ENCODE data around the gene NTF3. TPM values are rescaled to one million over a fixed set of nuclear protein-coding genes. Genes with fewer than 3 reads are reported as not detected.

Gene NTF3
- total RNA-seq, 8 experiments from 2014 or later = 1.1 to 156 (median 7.7) TPM

DNA sequence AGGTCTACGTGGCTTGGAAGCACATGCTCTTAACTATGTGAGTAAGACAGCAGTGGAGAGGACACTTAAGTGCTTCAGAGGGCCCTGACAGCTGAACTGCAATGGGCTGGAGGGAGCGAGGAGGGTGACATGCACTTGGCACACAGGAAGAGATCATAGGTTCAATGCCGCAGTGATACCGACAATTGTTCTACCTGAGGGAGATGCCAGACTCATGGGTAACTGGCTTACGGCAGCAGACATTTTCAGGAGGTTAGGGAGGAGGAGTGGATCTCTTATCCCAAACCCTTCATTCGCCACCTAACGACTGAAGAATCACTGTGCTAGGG, 68.4 kb downstream of the NTF3 start:
- in situ Hi-C loops (cut with MboI; ENCODE audit: low pct_unique_long_range_greater_than_20kb in 2 of 9, low sequenced_read_pairs in 9 of 9, unreplicated experiment in 9 of 9) = no loop called here
- no peak for ATAC-seq (replicated peaks in 6 of 8)
- WGBS, 10 experiments = 60 to 100% (median 88%) methylated on average over 1 to 7 of the region's 7 CpGs
- Histone ChIP-seq H3K4me1 (replicated peaks in 1 of 2) (no peaks in the 10 kb centered on the region), H3K4me3 (no peak overlapping the region), H3K27ac (no peak overlapping the region)

GRCh38 chr12:5503774-5504173, 71.9 kb downstream of the NTF3 start:
- no peaks in the 10 kb centered on the region for H3K4me1 ChIP-seq (replicated peaks in 1 of 2)
- 0 to 90% (median 72%) methylated on average over 1 to 4 of the region's 6 CpGs; no CpG with 5 or more reads in 6 of the 10 experiments for WGBS, 10 experiments
- no peak overlapping the region for H3K4me3 ChIP-seq
- in situ Hi-C loops (cut with MboI; ENCODE audit: low pct_unique_long_range_greater_than_20kb in 2 of 9, low sequenced_read_pairs in 9 of 9, unreplicated experiment in 9 of 9) = no loop called here
- H3K27ac ChIP-seq = no peak overlapping the region
- ATAC-seq (replicated peaks in 6 of 8) = peak in 3 of 8 experiments; percentile 21 to 60 (median 22)

DNA sequence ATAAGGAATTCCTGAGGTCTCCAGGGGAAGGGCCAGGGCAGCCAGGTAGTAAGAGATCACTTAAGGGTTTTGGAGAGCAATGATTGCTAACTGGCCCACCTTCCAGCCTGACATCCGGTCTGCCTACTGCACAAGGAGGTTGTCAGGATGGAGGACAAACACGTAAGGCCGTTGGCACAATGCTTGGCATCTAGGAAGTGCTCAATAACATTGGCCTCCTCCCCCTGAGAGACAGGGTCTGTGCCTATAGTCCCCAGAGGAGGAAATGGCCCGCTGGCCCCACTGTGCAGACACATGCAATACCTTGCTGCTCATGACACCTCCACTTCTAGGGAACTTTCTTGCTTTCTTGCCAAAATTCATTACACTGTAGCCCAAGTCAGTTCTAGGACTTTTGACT, 73.2 kb downstream of the NTF3 start:
- H3K27ac ChIP-seq = no peak overlapping the region
- H3K4me3 ChIP-seq = no peak overlapping the region
- no peaks in the 10 kb centered on the region for H3K4me1 ChIP-seq (replicated peaks in 1 of 2)
- ATAC-seq (replicated peaks in 6 of 8) = no peak
- in situ Hi-C loops (cut with MboI; ENCODE audit: low pct_unique_long_range_greater_than_20kb in 2 of 9, low sequenced_read_pairs in 9 of 9, unreplicated experiment in 9 of 9) = no loop called here
- WGBS, 10 experiments = 53 to 89% (median 73%) methylated on average over 1 to 4 of the region's 4 CpGs; no CpG with 5 or more reads in 6 of the 10 experiments

DNA sequence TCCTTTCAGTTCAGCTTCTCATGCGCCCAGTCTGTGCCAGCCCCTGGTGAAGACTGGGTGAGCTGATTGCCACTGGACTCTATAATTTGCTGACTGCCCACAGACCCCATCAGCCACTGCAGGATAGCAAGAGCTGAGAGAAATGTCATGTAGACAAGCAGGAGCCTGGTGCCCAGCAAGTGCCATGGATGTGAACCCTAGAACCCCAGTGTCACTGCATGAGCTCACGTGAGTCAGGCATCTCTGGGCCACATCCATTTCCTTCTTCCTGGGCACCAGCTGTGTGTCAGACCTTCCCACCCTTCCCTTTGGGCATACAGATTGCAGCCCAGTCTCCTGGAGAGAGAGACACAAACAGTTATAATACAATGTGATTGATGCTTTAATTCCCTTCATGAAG, 73.8 kb downstream of the NTF3 start:
- no peaks in the 10 kb centered on the region for H3K4me1 ChIP-seq (replicated peaks in 1 of 2)
- H3K4me3 ChIP-seq = no peak overlapping the region
- in situ Hi-C loops (cut with MboI; ENCODE audit: low pct_unique_long_range_greater_than_20kb in 2 of 9, low sequenced_read_pairs in 9 of 9, unreplicated experiment in 9 of 9) = no loop called here
- 60 to 82% (median 70%) methylated on average over 1 to 2 of the region's 2 CpGs; no CpG with 5 or more reads in 5 of the 10 experiments for whole genome bisulfite sequencing, 10 experiments
- no peak overlapping the region for H3K27ac ChIP-seq
- ATAC-seq (replicated peaks in 6 of 8) = peak in 3 of 8 experiments; percentile 39 to 46 (median 43)

DNA sequence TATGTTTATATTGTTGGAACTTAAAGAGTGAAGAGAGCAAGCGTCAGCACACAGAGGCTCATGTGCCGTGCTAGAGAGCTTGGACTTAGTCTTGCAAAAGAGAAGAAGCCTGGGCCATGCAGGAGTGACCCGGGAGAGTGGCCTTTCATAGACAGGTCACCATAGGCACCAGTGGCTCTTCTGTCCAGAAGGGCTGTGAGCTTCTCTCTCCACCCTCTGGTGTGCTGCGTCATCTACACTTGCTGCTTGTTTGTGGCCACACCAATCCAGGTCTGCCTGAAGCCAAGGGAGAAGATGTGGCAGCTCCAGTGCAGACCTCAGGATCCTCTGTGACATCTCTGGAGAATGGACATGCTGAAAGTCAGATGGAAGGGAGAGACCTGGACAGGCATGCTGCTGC, 74.4 kb downstream of the NTF3 start:
- in situ Hi-C loops (cut with MboI; ENCODE audit: low pct_unique_long_range_greater_than_20kb in 2 of 9, low sequenced_read_pairs in 9 of 9, unreplicated experiment in 9 of 9) = no loop called here
- Histone ChIP-seq H3K4me3 (no peak overlapping the region), H3K4me1 (replicated peaks in 1 of 2) (no peaks in the 10 kb centered on the region), H3K27ac (no peak overlapping the region)
- no peak for ATAC-seq (replicated peaks in 6 of 8)
- WGBS, 10 experiments = 60 to 100% (median 80%) methylated on average over 1 of the region's 4 CpGs; no CpG with 5 or more reads in 5 of the 10 experiments

DNA sequence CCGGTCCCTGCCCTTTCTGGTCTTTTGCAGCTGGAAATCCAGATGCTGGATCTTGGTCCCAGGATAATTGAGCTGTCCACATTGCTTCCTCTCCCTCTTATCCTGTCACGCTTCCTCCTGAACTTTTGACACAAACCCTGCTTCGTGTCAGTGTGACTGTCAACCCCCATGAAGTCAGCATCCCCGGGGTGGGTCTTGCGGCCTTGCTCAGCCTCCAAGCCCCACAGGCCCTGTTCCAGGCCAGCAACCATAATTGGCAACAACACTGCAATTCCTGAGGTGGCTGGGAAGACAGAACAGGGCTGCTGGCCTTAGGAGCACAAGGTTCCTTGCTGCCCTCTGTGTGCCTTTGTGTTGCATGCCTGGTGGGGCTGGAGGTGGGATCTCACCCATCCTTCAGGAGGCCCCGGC, 74.9 kb downstream of the NTF3 start:
- no peaks in the 10 kb centered on the region for H3K4me1 ChIP-seq (replicated peaks in 1 of 2)
- no peak for ATAC-seq (replicated peaks in 6 of 8)
- no peak overlapping the region for H3K27ac ChIP-seq
- no peak overlapping the region for H3K4me3 ChIP-seq
- 30 to 80% (median 48%) methylated on average over 1 to 3 of the region's 6 CpGs; no CpG with 5 or more reads in 4 of the 10 experiments for WGBS, 10 experiments
- in situ Hi-C loops (cut with MboI; ENCODE audit: low pct_unique_long_range_greater_than_20kb in 2 of 9, low sequenced_read_pairs in 9 of 9, unreplicated experiment in 9 of 9) = no loop called here

DNA sequence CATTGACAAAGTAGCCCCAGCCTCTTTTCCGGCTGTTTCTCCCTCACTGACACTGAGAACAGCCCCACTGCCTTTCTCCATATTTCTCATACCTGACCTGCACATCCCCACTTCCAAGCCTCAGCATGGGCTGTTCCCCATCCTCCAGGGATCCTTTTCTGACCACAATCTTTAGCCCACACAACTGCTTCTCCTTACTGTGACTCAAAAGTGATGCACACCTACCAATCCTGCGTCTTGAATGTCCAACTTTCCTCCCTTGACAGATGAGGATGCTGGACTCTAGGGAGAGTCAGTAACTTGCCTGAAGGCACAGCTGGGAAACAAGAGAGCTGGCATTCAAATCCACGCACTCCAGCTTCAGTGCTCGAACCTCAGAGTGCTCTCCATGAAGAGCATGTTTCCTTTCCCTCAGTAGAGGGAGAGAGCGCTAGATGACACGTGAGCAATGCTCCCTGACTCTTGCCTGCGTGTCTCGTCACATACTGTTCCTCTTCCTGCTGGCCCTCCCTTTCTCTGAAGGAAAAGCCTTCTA, 75.6 kb downstream of the NTF3 start:
- Histone ChIP-seq H3K4me1 (replicated peaks in 1 of 2) (no peaks in the 10 kb centered on the region), H3K27ac (no peak overlapping the region), H3K4me3 (no peak overlapping the region)
- ATAC-seq (replicated peaks in 6 of 8) = no peak
- 33 to 100% (median 84%) methylated on average over 1 to 8 of the region's 8 CpGs for WGBS, 10 experiments
- in situ Hi-C loops (cut with MboI; ENCODE audit: low pct_unique_long_range_greater_than_20kb in 2 of 9, low sequenced_read_pairs in 9 of 9, unreplicated experiment in 9 of 9) = no loop called here

DNA sequence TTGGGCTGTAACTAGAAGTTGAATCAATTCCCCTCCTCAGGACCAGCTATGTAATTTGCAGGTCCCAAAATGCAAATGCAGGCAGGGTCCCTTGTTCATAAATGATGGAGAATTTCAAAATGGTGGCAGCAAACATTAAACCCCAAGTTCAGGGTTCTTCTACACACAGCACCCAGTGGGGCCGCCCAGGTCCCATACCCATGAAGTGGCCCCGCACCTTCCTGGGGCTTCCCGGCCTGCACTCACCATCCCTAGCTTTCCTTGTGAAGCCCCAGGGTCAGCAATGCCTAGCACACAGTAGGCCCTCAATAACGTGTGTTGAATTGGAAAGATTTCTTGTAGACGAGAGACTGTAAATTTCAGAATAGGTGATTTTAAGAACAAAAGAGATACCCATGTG, 76.0 kb downstream of the NTF3 start:
- in situ Hi-C loops (cut with MboI; ENCODE audit: low pct_unique_long_range_greater_than_20kb in 2 of 9, low sequenced_read_pairs in 9 of 9, unreplicated experiment in 9 of 9) = no loop called here
- WGBS, 10 experiments = 80 to 100% (median 88%) methylated on average over 1 to 3 of the region's 5 CpGs; no CpG with 5 or more reads in 3 of the 10 experiments
- no peaks in the 10 kb centered on the region for H3K4me1 ChIP-seq (replicated peaks in 1 of 2)
- H3K27ac ChIP-seq = no peak overlapping the region
- ATAC-seq (replicated peaks in 6 of 8) = no peak
- H3K4me3 ChIP-seq = no peak overlapping the region

GRCh38 chr12:5509102-5509501, 77.2 kb downstream of the NTF3 start:
- in situ Hi-C loops (cut with MboI; ENCODE audit: low pct_unique_long_range_greater_than_20kb in 2 of 9, low sequenced_read_pairs in 9 of 9, unreplicated experiment in 9 of 9) = no loop called here

GRCh38 chr12:5509557-5509956, 77.6 kb downstream of the NTF3 start:
- Histone ChIP-seq H3K4me1 (replicated peaks in 1 of 2) (no peaks in the 10 kb centered on the region), H3K4me3 (no peak overlapping the region), H3K27ac (no peak overlapping the region)
- ATAC-seq (replicated peaks in 6 of 8) = no peak
- WGBS, 10 experiments = 57 to 100% (median 90%) methylated on average over 2 to 7 of the region's 7 CpGs; no CpG with 5 or more reads in 1 of the 10 experiments
- in situ Hi-C loops (cut with MboI; ENCODE audit: low pct_unique_long_range_greater_than_20kb in 2 of 9, low sequenced_read_pairs in 9 of 9, unreplicated experiment in 9 of 9) = no loop called here

More at GRCh38 chr12:5509102-5509501, 77.2 kb downstream of the NTF3 start:
- 75 to 100% (median 95%) methylated on average over 2 to 4 of the region's 4 CpGs for WGBS, 10 experiments
- no peak for ATAC-seq (replicated peaks in 6 of 8)
- H3K27ac ChIP-seq = no peak overlapping the region
- no peaks in the 10 kb centered on the region for H3K4me1 ChIP-seq (replicated peaks in 1 of 2)
- no peak overlapping the region for H3K4me3 ChIP-seq

GRCh38 chr12:5510251-5510805, 78.4 kb downstream of the NTF3 start:
- ATAC-seq (replicated peaks in 6 of 8) = no peak
- Histone ChIP-seq H3K27ac (no peak overlapping the region), H3K4me3 (no peak overlapping the region), H3K4me1 (replicated peaks in 1 of 2) (no peaks in the 10 kb centered on the region)
- 88 to 100% (median 92%) methylated on average over 2 to 8 of the region's 9 CpGs; no CpG with 5 or more reads in 3 of the 10 experiments for WGBS, 10 experiments
- in situ Hi-C loops (cut with MboI; ENCODE audit: low pct_unique_long_range_greater_than_20kb in 2 of 9, low sequenced_read_pairs in 9 of 9, unreplicated experiment in 9 of 9) = no loop called here

- whole genome bisulfite sequencing, 10 experiments = 76 to 100% (median 88%) methylated on average over 1 to 6 of the region's 6 CpGs; no CpG with 5 or more reads in 6 of the 10 experiments
- Histone ChIP-seq H3K27ac (no peak overlapping the region), H3K4me3 (no peak overlapping the region), H3K4me1 (replicated peaks in 1 of 2) (no peaks in the 10 kb centered on the region)
- ATAC-seq (replicated peaks in 6 of 8) = peak in 3 of 8 experiments; percentile 18 to 49 (median 33)
- in situ Hi-C loops (cut with MboI; ENCODE audit: low pct_unique_long_range_greater_than_20kb in 2 of 9, low sequenced_read_pairs in 9 of 9, unreplicated experiment in 9 of 9) = no loop called here
Measured at GRCh38 chr12:5511256-5511643, 79.3 kb downstream of the NTF3 start.

- in situ Hi-C loops (cut with MboI; ENCODE audit: low pct_unique_long_range_greater_than_20kb in 2 of 9, low sequenced_read_pairs in 9 of 9, unreplicated experiment in 9 of 9) = no loop called here
- Histone ChIP-seq H3K27ac (no peak overlapping the region), H3K4me1 (replicated peaks in 1 of 2) (no peaks in the 10 kb centered on the region), H3K4me3 (no peak overlapping the region)
- peak in 3 of 8 experiments; percentile 74 to 88 (median 82) for ATAC-seq (replicated peaks in 6 of 8)
- WGBS, 10 experiments = 0 to 92% (median 66%) methylated on average over 1 to 8 of the region's 36 CpGs; no CpG with 5 or more reads in 5 of the 10 experiments
Measured at GRCh38 chr12:5511644-5512600, 80.0 kb downstream of the NTF3 start.

All from motor neuron (in vitro differentiated cells).